Measurements from ENCODE around the gene RUNX1.

- no peak for TF ChIP-seq CTCF (IDR thresholded peaks at IDR 0.05)
- TF ChIP-seq ZFX (IDR thresholded peaks at IDR 0.05; ENCODE audit: borderline replicate concordance) = no peak
Measured at GRCh38 chr21:34761758-34762330, 287.3 kb downstream of the RUNX1 start.

Data from 22Rv1 (cell line).